B cell (primary cell): ENCODE data around the gene SIGLEC10.

Source experiments
- EZH2 ChIP-seq: IDR thresholded peaks from 2 replicates; pipeline ENCODE4 v1.6.1; 2012; ENCODE audit warnings: borderline replicate concordance, low read depth, mild to moderate bottlenecking, moderate library complexity, low read length; ENCODE audit not compliant: insufficient read depth, poor library complexity, severe bottlenecking
- TF ChIP-seq, protein P1 (sequence below): fragments of 200-600 bp; IDR thresholded peaks from one replicate; pipeline ENCODE4 v1.8.0; 2022; ENCODE audit warnings: antibody characterized with exemption, mild to moderate bottlenecking

DNA sequence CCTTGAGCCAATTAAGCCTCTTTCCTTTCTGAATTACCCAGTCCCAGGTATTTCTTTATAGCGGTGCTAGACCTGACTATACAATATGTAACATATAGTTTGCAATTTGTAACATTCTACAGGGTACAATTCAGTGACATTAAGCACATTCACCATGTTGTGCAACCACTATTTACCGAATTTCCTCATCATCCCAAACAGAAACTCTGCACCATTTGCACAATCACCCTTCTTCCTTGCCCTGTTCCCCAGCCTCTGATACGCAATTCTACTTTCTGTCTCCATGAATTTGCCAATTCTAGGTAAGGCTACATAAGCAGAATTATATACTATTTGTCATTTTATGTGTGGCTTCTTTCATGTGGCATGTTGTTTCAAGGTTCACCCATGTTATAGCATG lies 13.7 kb upstream of the SIGLEC10 start:
- TF ChIP-seq, protein P1, sequence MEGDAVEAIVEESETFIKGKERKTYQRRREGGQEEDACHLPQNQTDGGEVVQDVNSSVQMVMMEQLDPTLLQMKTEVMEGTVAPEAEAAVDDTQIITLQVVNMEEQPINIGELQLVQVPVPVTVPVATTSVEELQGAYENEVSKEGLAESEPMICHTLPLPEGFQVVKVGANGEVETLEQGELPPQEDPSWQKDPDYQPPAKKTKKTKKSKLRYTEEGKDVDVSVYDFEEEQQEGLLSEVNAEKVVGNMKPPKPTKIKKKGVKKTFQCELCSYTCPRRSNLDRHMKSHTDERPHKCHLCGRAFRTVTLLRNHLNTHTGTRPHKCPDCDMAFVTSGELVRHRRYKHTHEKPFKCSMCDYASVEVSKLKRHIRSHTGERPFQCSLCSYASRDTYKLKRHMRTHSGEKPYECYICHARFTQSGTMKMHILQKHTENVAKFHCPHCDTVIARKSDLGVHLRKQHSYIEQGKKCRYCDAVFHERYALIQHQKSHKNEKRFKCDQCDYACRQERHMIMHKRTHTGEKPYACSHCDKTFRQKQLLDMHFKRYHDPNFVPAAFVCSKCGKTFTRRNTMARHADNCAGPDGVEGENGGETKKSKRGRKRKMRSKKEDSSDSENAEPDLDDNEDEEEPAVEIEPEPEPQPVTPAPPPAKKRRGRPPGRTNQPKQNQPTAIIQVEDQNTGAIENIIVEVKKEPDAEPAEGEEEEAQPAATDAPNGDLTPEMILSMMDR = no peak
- TF ChIP-seq EZH2 = no peak
